GM12801 (cell line): Measurements from ENCODE around the gene NHERF1.

Experiments
- CTCF ChIP-seq: IDR thresholded peaks from one replicate; pipeline ENCODE4 v1.5.1; 2011; ENCODE audit warnings: control low read depth; ENCODE audit not compliant: insufficient read length; ENCODE audit errors: extremely low read depth

Gene NHERF1

DNA sequence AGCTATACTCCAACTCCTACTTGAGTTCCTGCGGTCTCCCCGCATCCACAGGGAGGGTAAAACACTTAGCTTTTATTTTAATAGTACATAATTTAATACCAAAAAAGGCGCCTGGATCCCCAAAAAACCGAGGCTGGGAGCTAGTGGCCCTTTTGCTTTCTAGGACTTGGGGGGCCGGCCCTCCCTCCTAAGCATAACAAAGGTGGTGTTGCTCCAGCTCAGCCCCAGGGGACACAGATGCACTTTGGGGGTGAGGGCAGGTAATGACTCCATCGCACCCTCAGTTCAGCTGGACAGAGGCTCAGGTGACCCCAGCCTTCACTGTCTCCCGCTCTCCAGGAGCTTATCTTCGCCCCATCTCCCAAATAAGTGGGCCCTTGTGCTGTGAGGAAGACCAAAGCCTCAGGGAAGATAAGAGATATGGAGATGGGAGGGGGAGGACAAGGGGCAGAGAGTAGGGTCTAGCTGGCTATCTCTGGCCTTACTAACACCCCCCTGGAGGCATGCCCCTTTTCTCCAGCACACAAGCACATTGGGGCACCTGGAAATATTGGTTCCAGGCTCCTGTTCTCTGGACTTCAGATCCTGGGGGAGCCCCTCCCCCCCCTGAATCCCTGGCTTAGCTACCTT lies 2.8 kb upstream of the NHERF1 start:
- no peak for TF ChIP-seq CTCF

GRCh38 chr17:74746376-74746775 lies 2.1 kb upstream of the NHERF1 start:
- no peak for TF ChIP-seq CTCF

DNA sequence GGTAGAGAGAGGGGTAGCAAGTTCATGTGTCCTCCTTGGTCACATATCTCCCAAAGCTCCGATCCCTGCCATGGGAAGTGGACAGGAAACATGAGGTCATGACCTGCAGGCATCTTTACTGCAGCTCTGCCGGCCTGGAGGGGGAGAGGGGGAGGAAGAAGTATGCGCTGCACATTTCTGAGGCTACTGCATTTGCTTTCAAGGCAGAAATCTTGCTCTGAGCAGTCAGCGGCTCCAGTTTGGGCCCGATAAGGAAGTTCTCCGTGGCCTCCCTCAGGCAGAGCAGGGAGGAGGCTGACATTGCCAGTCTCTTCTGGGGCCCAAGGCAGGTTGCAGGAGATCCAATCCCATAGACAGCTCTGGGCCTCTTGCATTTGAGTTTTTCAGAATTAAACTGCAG lies 1.5 kb upstream of the NHERF1 start:
- TF ChIP-seq CTCF: no peak

GRCh38 chr17:74748279-74748528 lies 224 bp upstream of the NHERF1 start:
- TF ChIP-seq CTCF: no peak

- TF ChIP-seq CTCF: no peak
Observed at GRCh38 chr17:74749279-74750038, 1.0 kb downstream of the NHERF1 start.

- TF ChIP-seq CTCF: no peak
Observed at GRCh38 chr17:74750039-74750326, 1.6 kb downstream of the NHERF1 start.

DNA sequence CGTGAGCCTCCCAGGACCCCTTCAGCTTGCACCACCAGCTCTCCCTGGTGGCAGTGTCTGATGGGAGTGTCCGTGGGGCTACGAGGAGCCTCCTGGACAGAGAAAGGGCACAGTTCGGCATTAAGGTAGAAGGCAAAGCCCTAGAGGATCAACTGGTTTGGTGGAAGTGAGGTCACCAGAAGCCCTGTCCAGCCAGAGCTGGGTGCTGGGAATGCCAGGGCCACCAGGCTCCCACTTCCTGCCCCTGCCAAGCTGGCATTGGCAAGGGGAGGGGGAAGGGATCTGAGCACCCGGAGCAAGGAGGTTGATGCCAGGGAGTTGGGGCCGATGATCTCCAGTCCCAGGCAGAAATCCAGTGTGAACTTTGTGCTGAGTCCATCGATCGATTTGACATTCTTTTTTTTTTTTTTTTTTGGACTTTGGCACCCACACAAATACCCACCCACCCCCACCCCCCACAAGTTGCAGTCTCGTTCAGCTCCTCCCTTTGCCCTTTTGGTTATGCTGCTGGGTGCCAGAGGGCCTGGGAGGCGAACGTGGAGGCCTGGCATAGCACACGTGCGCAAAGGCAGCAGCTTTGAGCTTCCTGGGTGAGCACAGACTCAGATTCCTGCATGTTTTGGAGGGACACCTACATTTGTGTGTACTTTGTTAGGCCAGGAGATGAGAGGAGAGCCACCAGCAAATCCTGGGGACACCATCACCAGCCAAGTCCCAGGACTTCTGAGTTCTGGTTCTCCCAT lies 2.1 kb downstream of the NHERF1 start:
- no peak for TF ChIP-seq CTCF
